Fibroblast of villous mesenchyme (primary cell): Measurements from ENCODE around the gene TSGA10IP. TPM values are rescaled to one million over a fixed set of nuclear protein-coding genes. Genes with fewer than 3 reads are reported as not detected.

Experiments
- DNase-seq: peaks from one replicate; pipeline ENCODE4 v3.0.0-alpha.2; 2010; ENCODE audit warnings: low read depth
- H3K4me3 ChIP-seq: 2 replicates; pipeline ENCODE4 v1.5.1; 2011; ENCODE audit warnings: low read depth, mild to moderate bottlenecking, low read length
- total RNA-seq: library from RNA; depleted of rRNA; stranded (reverse); fragments of >200 nt; gene quantifications from 2 replicates; pipeline ENCODE4 v1.2.3, GENCODE V29; 2012
- TF ChIP-seq, protein P1 (sequence below): IDR thresholded peaks from 2 replicates; pipeline ENCODE4 v1.5.1; 2012; ENCODE audit warnings: low read depth, mild to moderate bottlenecking, low read length; ENCODE audit not compliant: insufficient read depth

The TSGA10IP gene
- total RNA-seq, 1 donor, result not detected

GRCh38 chr11:65975771-65976170 lies 30.5 kb downstream of the TSGA10IP start:
- TF ChIP-seq, protein P1, sequence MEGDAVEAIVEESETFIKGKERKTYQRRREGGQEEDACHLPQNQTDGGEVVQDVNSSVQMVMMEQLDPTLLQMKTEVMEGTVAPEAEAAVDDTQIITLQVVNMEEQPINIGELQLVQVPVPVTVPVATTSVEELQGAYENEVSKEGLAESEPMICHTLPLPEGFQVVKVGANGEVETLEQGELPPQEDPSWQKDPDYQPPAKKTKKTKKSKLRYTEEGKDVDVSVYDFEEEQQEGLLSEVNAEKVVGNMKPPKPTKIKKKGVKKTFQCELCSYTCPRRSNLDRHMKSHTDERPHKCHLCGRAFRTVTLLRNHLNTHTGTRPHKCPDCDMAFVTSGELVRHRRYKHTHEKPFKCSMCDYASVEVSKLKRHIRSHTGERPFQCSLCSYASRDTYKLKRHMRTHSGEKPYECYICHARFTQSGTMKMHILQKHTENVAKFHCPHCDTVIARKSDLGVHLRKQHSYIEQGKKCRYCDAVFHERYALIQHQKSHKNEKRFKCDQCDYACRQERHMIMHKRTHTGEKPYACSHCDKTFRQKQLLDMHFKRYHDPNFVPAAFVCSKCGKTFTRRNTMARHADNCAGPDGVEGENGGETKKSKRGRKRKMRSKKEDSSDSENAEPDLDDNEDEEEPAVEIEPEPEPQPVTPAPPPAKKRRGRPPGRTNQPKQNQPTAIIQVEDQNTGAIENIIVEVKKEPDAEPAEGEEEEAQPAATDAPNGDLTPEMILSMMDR, result no peak
- no peak overlapping the region for H3K4me3 ChIP-seq
- no peak for DNase-seq

DNA sequence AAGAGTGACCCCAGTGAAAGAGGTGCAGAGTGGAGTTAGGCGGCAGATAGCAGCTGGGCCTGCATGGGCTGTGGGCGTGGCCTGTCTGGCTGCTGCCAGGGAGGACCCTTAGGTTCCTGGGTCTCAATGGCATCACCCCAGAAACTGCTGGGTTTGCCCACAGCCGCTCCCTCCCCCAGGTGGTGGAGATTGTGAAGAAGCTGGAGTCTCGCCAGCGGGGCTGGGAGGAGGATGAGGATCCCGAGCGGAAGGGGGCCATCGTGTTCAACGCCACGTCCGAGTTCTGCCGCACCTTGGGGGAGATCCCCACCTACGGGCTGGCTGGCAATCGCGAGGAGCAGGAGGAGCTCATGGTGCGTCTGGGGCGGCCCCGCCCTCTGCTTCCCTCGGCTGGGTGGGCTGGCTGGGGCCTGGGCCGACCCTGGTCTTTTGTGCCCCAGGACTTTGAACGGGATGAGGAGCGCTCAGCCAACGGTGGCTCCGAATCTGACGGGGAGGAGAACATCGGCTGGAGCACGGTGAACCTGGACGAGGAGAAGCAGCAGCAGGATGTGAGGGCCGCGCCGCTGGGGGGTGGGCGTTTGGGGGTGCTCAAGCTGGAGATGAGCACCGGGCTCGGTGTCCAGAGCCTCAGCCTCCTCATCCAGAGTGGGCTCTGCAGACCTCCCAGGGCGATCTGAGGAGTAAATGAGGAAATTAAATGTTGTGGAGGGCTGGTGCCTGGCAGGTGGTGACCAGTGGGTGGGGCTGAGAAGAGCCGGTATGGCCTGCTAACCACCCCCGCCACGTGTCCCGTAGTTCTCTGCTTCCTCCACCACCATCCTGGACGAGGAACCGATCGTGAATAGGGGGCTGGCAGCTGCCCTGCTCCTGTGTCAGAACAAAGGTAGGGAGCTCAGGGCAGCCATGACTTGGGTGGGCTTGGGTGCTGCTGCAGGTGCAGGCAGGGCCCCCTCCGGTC lies 31.2 kb downstream of the TSGA10IP start:
- TF ChIP-seq, protein P1, result no peak
- DNase-seq, result no peak
- H3K4me3 ChIP-seq, result no peak overlapping the region

DNA sequence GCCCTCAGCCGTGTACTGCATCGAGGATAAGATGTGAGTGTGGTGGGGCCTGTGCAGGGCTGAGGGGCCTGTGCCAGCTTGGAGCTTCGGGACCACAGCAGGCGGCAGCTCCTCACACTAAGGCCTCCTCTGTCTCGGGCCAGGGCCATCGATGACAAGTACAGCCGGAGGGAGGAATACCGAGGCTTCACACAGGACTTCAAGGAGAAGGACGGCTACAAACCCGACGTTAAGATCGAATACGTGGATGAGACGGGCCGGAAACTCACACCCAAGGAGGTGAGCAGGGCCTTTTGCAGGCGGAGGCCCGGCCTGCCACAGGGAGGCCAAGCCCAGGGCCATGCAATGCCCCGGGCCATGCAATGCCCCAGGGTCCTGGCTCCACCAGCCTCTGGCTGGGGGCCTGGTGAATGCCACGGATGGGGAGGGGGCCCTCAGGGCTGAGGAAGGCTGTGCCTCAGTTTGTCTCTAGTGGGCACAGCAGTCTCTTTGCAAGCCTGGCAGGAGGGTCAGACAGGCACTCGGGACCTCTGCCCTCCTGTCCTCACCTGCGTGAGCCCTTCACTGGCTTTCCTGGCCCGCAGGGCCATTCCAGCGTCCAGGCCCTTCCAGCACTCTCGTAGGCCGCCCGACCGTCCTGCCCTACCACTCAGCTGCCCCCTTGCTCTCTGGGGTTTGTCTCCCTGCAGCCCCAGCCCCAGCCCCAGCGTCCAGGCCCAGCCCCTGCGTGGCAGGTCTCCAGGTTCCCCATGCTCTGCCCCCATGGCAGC lies 32.5 kb downstream of the TSGA10IP start:
- DNase-seq, result no peak
- H3K4me3 ChIP-seq, result no peak overlapping the region
- TF ChIP-seq, protein P1, result no peak

- TF ChIP-seq, protein P1, result no peak
- DNase-seq, result no peak
- no peak overlapping the region for H3K4me3 ChIP-seq
These were observed 33.3 kb downstream of the TSGA10IP start for GRCh38 chr11:65978391-65979238.

DNA sequence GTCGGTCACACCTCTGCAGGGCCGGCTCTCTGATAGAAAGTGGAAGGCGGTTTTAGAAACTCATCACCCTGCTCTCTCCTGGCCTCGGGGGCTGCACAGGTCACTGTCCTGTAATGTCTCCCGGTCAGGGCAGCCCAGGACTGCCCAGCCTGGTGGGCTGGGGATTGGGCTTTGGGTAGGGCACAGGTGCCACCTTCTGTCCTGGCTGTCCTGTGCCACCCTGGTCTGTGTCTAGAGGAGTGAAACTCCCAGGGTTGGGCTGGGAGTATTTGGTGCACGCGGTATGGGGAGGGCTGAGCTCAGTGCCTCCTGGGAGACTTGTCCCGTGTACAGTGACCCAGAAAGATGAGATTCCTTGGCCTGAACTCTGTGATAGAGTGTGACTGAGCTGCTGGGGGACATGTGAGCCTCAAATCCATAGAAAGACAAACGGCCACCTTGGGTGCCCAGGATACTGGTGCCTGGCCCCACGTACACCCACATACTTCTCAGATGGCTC lies 34.0 kb downstream of the TSGA10IP start:
- no peak for DNase-seq
- TF ChIP-seq, protein P1, result no peak

GRCh38 chr11:65981101-65981740 lies 35.9 kb downstream of the TSGA10IP start:
- H3K4me3 ChIP-seq, result no peak overlapping the region
- no peak for DNase-seq
- TF ChIP-seq, protein P1, result no peak

More for the DNA sequence above, 34.0 kb downstream of the TSGA10IP start:
- H3K4me3 ChIP-seq, result no peak overlapping the region
